GM12864 (cell line): ENCODE measurements around the gene LINGO1.

Experiments used
- DNase-seq: peaks from one replicate; pipeline ENCODE4 v3.0.0-alpha.2; 2011; ENCODE audit warnings: low read depth
- H3K4me3 ChIP-seq: 2 replicates; pipeline ENCODE4 v1.5.1; 2011; ENCODE audit warnings: mild to moderate bottlenecking, low read depth, low read length, control low read depth
- CTCF ChIP-seq: IDR thresholded peaks from 2 replicates; pipeline ENCODE4 v1.5.1; 2011; ENCODE audit warnings: low read depth, mild to moderate bottlenecking, moderate library complexity, low read length, control low read depth, inconsistent platforms; ENCODE audit errors: missing control alignments

The LINGO1 gene

GRCh38 chr15:77631745-77632533 lies 773 bp downstream of the LINGO1 start:
- DNase-seq, result no peak
- TF ChIP-seq CTCF, result no peak
- H3K4me3 ChIP-seq, result no peak overlapping the region

GRCh38 chr15:77630956-77631744 lies 1.6 kb downstream of the LINGO1 start:
- TF ChIP-seq CTCF, result no peak
- DNase-seq, result no peak
- H3K4me3 ChIP-seq, result no peak overlapping the region

- no peak for DNase-seq
- no peak overlapping the region for H3K4me3 ChIP-seq
- no peak for TF ChIP-seq CTCF
Observed at GRCh38 chr15:77630056-77630455, 2.7 kb downstream of the LINGO1 start.

- no peak overlapping the region for H3K4me3 ChIP-seq
- DNase-seq, result no peak
- no peak for TF ChIP-seq CTCF
Observed at GRCh38 chr15:77629070-77630030, 3.4 kb downstream of the LINGO1 start.

GRCh38 chr15:77628010-77628409 lies 4.7 kb downstream of the LINGO1 start:
- H3K4me3 ChIP-seq, result no peak overlapping the region
- no peak for TF ChIP-seq CTCF
- no peak for DNase-seq

- DNase-seq, result no peak
- H3K4me3 ChIP-seq, result no peak overlapping the region
- no peak for TF ChIP-seq CTCF
Observed at GRCh38 chr15:77627581-77627980, 5.1 kb downstream of the LINGO1 start.
